GM21737 (cell line): ENCODE measurements around the gene REXO1.

Experiments used
- ATAC-seq: cut with Tn5 transposase; IDR thresholded peaks from one replicate; pipeline ENCODE4 v1.9.1; 2021; ENCODE audit warnings: mild to moderate bottlenecking, moderate library complexity; ENCODE audit not compliant: unreplicated experiment

REXO1 gene

GRCh38 chr19:1794424-1795172 is 53.7 kb downstream of the REXO1 start:
- ATAC-seq, result no peak

DNA sequence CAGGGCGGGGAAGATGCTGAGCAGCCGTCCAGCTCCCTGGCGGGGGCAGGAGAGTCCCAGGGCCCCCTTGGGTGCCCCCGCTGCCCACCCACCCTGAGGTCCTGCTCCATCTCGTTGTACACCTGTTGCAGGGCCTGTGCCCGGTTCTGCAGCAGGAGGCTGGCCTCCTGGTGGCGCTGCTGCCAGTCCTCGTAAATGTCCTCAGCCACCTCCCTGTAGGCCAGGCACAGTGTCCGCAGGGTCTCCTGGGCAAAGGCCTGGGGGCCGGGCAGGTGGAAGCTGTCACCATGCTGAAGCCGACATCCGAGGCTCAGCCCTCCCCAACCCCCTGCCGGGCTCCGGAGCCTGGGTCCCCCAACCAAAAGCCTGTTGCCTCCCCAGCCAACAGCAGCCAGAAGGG is 56.4 kb downstream of the REXO1 start:
- ATAC-seq, result no peak

GRCh38 chr19:1790054-1790792 is 58.1 kb downstream of the REXO1 start:
- no peak for ATAC-seq

DNA sequence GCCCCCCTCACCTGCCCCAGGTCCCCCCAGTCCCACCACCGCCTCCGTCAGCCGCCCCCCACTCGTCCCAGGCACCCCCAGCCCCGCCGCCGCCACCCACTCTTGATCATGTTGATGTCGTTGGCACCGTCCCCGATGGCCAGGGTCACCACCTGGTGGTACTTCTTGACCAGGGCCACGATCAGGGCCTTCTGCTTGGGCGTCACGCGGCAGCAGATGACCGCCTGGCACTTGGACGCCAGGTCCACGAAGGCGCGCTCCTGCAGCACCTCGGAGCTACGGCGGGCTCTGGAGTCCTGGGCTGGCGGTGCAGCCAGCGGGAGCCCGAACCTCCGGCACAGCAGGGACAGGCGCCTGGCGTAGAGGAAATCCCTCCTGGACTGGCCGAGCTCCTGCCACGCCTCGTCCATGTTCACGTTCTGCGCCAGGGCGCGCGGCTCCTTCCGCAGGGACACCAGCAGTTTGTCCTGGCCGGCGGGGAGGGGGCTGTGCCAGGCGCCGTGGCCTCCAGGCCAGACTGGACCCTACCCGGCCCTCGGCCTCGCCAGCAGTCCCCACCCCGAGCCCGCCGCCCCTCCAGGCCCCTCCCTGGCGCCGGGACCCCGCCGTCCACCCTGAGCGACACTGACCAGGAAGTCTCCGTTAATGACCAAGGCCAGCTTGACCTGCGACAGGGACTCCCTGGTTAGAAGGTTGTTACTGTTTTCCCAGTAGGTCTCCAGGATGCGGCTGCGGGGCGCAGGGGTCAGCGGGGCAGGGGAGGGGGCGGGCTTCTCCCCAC is 58.8 kb downstream of the REXO1 start:
- ATAC-seq, result no peak

DNA sequence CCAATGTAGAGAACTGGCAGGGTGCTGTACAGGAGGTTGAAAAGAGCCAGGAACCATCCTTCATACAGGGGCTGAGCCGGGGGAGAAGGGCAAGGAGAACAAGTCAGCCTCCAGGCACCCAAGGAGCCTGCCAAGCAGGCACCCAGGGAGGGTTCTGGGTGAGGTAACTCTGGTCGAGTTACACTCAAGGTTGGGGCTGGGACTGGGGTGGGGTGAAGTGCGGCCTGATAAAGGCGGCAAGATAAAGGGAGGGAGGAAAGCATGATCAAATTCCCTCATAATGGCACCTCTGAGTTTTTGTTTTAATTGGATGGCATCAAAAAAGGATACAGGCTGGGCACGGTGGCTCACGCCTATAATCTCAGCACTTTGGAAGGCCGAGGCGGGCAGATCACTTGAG is 61.2 kb downstream of the REXO1 start:
- ATAC-seq, result no peak

- no peak for ATAC-seq
These were observed 61.6 kb downstream of the REXO1 start for GRCh38 chr19:1786668-1787067.

GRCh38 chr19:1785310-1785709 is 63.0 kb downstream of the REXO1 start:
- ATAC-seq, result no peak

DNA sequence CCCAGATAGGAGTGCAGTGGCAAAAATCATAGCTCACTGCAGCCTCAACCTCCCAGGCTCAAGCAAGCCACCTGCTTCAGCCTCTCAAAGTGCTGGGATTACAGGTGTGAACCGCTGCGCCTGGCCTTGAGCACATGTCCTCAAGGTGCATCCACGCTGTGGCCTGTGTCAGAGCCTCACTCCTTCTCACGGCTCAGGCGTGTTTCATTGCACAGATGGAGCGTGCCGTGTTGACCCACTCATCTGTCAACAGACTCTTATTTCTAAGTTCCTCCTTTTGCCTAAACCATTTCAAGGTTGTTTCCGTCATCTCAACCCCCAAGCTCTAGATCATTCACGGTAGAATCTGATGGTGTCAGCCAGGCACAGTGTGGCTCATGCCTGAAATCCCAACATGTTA is 64.4 kb downstream of the REXO1 start:
- no peak for ATAC-seq

GRCh38 chr19:1783354-1783753 is 64.9 kb downstream of the REXO1 start:
- ATAC-seq, result no peak

DNA sequence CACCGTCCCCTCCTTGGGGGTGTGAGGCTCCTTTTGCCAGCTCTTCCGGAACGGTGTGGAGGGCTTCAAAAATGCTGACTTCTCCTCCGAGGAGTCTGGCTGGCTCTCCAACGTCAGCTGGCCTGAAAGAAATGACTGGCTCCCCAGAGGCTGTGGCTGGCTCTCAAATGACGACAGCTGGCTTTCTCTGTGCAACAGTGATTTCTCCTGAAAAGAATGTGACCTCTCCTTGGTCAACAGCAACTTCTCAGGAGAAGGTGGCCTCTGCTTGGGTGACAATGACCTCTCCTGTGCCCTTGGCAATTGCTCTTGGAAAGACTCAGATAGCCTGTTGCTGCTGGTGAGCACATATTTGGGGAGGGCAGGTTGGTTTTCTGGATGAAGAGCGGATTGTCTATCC is 65.8 kb downstream of the REXO1 start:
- ATAC-seq, result no peak

DNA sequence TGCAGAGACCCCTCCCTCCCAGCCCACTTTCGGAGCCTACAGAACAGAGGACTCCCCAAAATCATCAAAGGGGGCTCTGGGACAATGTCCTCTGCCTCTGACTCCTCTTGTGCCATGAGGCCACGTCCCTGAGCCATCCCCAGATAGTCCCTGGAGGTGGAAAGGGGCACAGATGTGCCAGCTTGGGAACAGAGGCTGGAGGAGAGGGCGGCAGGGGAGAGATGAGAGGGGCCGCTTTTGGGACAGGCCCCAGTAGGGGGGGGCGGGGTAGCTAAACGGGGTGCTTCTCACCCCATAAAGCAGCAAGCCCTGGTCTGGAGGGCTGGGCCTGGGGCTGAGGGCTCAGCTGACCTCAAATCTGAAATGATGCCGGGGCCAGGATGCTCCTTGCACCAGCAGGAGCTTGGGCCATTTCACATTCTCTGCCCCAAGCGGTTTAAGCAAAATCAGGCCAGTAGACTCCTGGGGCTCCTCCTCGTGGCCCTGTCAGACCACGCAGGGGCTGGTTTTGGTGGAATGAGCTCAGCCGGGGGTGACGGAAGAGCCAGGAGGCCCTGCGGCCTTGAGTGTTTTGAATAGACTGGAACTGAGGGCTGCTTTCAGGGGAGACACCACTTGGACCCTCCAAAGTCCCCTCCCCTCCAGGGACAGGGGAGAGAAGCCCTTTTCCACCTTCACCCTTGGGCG is 67.9 kb downstream of the REXO1 start:
- no peak for ATAC-seq

GRCh38 chr19:1779574-1779973 is 68.7 kb downstream of the REXO1 start:
- ATAC-seq, result no peak

DNA sequence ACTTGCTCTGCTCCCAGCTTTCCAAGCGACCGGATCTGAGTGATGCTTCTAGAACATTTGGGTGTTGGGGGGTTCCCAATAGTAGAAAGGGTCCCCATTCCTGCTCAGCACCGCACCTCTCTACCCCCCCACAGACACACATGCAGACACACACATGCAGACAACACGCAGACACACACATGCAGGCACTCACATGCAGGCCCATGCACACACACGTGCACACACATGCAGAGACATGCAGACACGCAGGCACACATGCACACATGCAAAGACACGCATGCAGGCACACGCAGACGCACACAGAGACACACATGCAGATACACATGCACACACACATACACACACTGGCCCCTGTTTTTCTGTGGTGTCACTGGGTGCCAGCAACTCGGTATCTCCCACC is 71.1 kb downstream of the REXO1 start:
- ATAC-seq, result no peak

DNA sequence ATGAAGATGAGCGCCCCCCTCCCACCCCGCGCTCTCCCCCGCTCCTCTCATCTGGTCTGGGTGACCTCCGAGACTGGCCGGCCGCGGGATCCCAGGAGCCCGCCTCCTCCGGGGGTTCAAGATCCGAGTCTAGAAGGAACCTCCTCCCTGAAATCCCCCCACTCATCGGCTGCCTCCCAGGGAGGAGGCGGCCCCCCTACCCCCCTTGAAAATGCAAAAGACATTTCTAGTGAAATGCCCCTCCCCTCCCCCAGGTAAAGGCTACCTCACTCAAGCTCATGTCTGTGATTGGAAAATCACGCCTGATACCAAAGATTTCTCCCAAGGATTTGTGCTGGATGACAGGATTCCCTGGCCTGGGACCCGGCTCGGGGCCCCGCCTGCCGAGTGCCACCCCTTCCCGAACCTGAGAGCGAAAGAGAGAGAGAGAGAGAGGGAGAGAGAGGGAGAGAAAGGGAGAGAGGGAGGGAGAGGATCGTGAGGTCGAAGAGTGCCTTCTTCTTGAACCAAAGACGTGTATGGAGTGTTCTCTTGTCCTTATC is 71.6 kb downstream of the REXO1 start:
- no peak for ATAC-seq

- ATAC-seq, result no peak
These were observed 72.2 kb downstream of the REXO1 start for GRCh38 chr19:1775951-1776605.

DNA sequence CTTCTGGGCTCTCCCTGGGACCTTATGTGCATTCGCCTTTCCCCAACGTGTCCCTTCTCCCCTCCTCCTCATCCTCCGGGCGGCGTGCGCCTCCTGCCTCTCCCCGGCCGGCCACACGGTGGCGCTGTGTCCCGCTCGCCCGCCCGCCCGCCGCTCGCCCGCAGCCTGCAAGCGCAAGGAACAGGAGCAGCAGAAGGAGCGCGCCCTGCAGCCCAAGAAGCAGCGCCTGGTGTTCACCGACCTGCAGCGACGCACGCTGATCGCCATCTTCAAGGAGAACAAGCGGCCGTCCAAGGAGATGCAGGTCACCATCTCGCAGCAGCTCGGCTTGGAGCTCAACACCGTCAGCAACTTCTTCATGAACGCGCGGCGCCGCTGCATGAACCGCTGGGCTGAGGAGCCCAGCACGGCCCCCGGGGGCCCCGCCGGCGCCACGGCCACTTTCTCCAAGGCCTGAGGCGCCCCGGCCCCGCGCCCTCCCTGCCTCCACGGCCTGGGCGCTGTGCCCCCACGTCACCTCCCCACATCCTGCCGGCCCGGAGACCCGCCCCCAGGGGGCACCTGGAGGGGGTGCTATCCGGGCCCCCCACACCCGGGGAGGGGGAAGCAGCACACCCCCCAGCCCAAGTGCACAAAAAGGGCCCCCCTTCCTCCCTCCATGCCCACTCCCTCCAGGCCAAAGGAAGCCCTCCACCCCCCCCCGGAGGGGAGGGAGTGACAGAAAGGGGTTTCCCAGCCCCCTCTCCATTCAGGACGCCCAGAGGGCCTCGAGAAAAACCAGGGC is 73.1 kb downstream of the REXO1 start:
- no peak for ATAC-seq

- no peak for ATAC-seq
These were observed 75.1 kb downstream of the REXO1 start for GRCh38 chr19:1773184-1773583.

DNA sequence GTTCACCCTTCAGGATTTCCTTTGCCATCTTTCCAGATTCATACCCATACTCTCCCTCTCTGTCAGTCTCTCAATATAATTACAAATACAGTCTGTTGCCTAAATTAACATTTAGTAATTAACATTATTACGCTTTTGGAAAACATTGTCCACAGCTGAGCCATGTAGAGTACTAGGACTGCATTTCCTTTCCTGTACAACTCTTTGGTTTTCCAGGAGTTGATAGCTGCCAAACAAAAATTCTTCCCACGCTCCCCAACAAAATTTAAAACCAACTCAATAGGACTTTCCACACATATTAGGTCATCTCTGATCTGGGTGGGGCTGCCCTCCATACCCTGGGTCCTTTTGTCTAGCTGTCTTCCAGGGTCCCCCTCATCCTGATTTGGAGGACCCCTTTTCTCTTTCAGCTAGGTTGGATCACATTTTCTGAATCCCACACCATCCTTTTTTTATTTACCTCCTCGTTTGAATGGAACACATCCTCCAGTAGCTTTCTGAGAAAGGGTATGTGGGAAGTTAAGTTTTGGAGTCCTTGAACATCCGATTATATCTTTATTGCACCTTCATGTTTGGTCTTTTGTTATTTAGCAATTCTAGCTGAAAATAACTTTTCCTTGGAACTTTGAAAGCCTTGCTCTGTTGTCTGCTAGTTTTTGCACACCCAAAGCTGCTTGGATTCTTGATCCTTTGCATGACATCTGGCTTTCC is 77.3 kb downstream of the REXO1 start:
- ATAC-seq, result no peak

GRCh38 chr19:1769645-1769985 is 78.7 kb downstream of the REXO1 start:
- no peak for ATAC-seq
